HG02678 (cell line): ENCODE data around the gene TMEM145.
"Not testable (repeated sequence)": the region's sequence is repeated elsewhere in the genome, so short reads cannot be mapped to it uniquely, and the experiment has no call there.

ENCODE experiments used
- ATAC-seq: cut with Tn5 transposase; IDR thresholded peaks from one replicate; pipeline ENCODE4 v1.9.1; 2021; ENCODE audit warnings: mild to moderate bottlenecking, moderate library complexity; ENCODE audit not compliant: unreplicated experiment

Gene TMEM145

GRCh38 chr19:42333975-42334696 lies 21.0 kb downstream of the TMEM145 start:
- no peak for ATAC-seq

DNA sequence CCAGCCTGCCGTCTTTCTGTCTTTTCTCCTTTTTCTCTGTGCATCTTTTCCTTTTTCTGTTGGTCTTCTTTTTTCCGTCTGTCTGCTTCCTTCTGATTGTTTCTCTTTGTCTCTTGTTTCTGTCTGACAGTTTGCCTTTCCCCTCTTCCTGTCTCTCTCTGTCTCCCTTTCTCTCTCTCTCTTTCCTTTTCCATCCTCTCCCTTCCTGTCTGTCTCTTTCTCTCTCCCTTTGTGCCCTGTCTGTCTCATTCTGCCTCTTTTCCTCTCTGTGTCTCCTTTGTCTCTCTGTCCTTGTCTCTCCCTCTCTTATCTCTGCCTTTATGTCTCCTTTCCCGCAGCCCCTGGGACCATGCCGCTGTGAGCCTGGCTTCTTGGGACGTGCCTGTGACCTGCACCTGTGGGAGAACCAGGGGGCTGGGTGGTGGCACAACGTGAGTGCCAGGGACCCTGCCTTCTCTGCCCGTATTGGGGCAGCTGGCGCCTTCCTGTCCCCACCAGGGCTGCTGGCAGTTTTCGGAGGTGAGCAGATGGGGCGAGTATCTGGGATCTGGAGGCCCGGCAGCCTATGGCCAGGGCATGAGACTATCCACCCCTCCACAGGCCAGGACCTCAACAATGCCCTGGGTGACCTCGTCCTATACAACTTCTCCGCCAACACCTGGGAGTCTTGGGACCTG lies 21.7 kb downstream of the TMEM145 start:
- no peak for ATAC-seq

GRCh38 chr19:42335374-42335936 lies 22.3 kb downstream of the TMEM145 start:
- no peak for ATAC-seq

DNA sequence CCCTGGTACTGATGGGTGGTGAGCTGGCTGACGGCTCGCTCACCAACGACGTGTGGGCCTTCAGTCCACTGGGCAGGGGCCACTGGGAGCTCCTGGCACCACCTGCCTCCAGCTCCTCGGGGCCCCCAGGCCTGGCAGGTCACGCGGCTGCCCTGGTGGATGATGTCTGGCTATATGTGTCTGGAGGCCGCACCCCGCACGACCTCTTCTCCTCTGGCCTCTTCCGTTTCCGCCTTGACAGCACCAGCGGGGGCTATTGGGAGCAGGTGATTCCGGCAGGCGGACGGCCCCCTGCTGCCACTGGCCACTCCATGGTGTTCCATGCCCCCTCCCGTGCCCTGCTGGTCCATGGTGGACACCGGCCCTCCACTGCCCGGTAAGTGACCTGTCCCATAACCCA lies 22.9 kb downstream of the TMEM145 start:
- ATAC-seq = no peak

DNA sequence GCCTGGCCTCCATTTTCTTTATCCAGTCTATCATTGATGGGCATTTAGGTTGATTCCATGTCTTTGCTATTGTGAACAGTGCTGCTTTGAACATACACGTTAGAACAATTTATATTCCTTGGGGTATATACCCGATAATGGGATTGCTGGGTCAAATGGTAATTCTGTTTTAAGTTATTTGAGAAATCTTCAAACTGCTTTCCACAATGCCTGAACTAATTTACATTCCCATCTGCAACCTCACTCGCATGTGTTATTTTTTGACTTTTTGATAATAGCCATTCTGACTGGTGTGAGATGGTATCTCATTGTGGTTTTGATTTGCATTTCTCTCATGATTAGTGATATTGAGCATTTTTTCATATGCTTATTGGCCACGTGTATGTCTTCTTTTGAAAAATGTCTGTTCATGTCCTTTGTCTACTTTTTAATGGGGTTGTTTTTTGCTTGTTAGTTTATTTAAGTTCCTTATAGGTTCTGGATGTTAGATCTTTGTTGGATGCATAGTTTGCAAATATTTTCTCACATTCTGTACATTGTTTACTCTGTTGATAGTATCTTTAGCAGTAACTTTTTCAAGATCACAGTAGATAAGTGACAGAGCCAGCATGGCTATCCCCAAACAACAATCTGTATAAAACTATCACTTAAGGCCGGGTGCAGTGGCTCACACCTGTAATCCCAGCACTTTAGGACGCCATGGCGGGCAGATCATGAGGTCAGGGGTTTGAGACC lies 26.2 kb downstream of the TMEM145 start:
- ATAC-seq = not testable (repeated sequence)

DNA sequence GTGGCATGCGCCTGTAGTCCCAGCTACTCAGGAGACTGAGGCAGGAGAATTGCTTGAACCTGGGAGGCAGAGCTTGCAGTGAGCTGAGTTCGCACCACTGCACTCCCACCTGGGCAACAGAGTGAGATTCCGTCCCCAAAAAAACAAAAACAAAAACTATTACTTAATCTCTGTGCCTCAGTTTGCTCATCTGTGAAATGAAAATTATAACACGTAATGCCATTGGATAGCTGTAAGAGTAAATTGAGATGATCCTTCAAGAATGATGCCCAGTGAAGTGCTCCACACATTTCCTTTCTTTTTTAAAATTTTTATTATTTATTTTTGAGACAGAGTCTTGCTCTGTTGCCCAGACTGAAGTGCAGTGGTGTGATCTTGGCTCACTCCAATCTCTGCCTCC lies 26.8 kb downstream of the TMEM145 start:
- not testable (repeated sequence) for ATAC-seq

- no peak for ATAC-seq
These were observed 30.4 kb downstream of the TMEM145 start for GRCh38 chr19:42343344-42344110.

DNA sequence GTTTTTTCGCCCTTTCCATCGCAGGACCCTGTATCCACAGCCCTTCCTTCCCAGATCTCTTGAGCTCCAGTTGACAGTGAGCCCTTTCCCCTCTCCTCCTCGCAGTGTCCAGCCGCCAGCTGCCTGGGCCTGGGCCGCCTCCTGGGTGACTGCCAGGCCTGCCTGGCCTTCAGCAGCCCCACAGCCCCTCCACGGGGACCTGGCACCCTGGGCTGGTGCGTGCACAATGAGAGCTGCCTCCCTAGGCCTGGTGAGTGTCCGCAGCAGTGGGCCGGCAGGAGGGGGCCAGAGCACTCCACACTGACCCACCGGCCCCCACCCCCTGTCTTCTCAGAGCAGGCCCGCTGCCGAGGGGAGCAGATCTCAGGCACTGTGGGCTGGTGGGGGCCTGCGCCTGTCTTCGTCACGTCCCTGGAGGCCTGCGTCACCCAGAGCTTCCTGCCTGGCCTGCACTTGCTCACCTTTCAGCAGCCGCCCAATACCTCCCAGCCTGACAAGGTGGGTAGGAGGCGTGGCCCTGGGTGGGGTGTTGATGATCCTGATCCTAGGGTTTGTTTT lies 31.3 kb downstream of the TMEM145 start:
- ATAC-seq = no peak

DNA sequence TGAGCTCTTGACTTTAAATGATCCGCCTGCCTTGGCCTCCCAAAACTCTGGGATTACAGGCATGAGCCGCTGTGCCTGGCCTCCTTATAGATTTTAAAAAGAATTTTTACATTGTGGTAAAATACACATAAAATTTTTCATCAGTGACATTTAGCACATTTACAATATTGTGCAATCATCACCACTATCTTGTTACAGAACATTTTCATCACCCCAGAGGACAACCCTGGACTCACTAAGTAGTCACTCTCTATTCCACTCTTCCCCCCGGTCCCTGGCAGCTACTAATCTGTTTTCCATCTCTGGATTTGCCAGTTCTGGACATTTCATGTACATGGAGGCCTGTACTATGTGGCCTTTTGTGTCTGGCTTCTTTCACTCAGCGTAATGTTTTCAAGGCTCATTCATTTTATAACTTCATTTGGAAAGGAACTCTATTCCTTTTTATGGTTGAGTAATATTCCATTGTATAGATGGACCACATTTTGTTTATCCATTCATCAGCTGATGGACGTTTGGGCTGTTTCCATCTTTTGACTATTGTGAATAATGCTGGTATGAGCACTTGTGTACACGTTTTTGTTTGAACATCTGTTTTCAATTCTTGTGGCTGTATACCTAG lies 32.2 kb downstream of the TMEM145 start:
- ATAC-seq = no peak

DNA sequence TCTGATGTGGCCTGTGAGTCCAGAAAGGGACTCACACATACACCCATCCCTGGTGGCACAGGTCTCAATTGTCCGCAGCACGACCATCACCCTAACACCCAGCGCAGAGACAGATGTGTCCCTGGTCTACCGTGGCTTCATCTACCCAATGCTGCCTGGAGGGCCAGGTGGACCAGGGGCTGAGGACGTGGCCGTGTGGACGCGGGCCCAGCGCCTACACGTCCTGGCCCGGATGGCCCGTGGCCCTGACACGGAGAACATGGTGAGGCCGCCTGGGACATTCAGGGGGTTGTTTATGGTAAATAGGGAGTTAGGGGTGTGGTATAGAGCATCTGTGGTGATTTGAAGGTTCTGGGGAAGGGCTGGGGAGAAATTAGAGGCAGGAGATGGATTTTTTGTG lies 35.1 kb downstream of the TMEM145 start:
- ATAC-seq = no peak

GRCh38 chr19:42349378-42350107 lies 36.4 kb downstream of the TMEM145 start:
- no peak for ATAC-seq

GRCh38 chr19:42350417-42350816 lies 37.3 kb downstream of the TMEM145 start:
- ATAC-seq = no peak

DNA sequence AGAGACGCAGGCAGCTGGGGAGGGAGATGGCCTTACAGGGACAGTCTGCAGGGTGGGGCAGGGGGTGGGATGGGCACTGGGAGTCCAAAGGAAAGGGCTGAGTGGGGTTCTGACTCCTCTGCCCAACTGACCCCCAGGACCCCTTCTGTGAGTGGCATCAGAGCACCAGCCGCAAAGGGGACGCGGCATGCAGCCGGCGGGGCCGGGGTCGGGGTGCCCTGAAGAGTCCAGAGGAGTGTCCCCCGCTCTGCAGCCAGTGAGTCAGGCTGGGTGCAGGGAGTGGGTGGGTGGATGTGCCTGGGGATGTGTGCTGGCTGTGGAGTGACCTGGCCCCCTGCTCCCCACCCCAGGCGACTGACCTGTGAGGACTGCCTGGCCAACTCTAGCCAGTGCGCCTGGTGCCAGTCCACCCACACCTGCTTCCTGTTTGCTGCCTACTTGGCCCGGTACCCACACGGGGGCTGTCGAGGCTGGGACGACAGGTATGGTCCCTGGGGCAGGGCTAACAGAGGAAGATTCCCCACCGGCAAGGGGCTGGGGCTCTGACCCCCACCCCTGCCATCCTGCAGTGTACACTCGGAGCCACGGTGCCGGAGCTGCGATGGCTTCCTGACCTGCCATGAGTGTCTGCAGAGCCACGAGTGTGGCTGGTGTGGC lies 38.1 kb downstream of the TMEM145 start:
- no peak for ATAC-seq

DNA sequence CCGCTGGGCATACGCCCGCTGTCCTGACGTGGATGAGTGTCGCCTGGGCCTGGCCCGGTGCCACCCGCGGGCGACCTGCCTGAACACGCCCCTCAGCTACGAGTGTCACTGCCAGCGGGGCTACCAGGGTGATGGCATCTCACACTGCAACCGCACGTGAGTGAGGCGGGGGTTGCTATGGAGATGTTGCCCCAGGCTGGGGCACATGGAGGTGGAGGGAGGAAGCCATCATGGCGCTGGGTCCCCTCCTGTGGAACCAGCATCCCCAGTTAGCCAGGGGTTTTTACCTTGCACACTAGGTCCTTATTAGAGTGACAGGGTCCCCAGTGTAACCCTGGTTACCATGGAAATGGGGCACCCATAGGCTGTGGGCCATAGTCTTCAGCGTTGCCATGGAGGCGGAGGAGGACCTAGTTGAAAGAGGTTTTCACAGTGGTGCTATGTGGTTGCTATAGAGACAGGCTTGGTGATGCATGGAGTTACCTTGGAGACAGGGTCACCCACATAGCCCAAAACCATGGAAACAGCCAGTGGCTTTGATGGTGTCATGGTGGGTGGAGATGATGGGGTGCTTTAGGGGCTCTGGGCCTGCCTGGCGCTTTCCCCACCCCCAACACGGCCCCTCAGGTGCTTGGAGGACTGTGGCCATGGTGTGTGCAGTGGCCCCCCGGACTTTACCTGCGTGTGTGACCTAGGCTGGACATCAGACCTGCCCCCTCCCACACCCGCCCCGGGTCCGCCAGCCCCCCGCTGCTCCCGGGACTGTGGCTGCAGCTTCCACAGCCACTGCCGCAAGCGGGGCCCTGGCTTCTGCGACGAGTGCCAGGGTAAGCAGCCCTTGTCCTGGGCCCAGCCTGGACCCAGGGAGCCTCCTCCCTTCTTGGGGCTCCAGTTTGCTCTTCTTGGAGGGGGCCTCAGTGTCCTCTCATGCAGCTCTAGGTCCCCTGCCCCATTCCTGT lies 39.5 kb downstream of the TMEM145 start:
- ATAC-seq = no peak

GRCh38 chr19:42353341-42354015 lies 40.4 kb downstream of the TMEM145 start:
- ATAC-seq = no peak

GRCh38 chr19:42355896-42356295 lies 42.8 kb downstream of the TMEM145 start:
- ATAC-seq = no peak

- ATAC-seq = no peak
These were observed 43.6 kb downstream of the TMEM145 start for GRCh38 chr19:42356686-42357085.
